ENCODE data around the gene SERHL2.
A peak's percentile ranks its signal among the peaks of the same experiment; 100 is the strongest.
"Not testable (repeated sequence)": the region's sequence is repeated elsewhere in the genome, so short reads cannot be mapped to it uniquely, and the experiment has no call there.

SERHL2 gene

GRCh38 chr22:42553475-42554361 lies at the start of gene SERHL2:
Gene SERHL2 (plus strand): TSS chr22:42553956. CDS start chr22:42554021, 65 bp downstream.
- no peaks in the 10 kb centered on the region for H3K27me3 ChIP-seq (ENCODE audit: insufficient read depth, low read length)
- H3K36me3 ChIP-seq (ENCODE audit: insufficient read depth, low read length): no peaks in the 10 kb centered on the region
- H2AFZ ChIP-seq (ENCODE audit: low read length, unreplicated experiment): peak within 1 kb of the TSS; percentile 68
- H3K79me2 ChIP-seq (ENCODE audit: control insufficient read depth, insufficient read depth, low read length, unreplicated experiment): no peaks in the 10 kb centered on the region
- peak within 1 kb of the TSS; percentile 80 for H3K4me3 ChIP-seq (ENCODE audit: low read depth, low read length)
- no peaks in the 10 kb centered on the region for H3K4me1 ChIP-seq (ENCODE audit: control insufficient read depth, insufficient read depth, low read length, unreplicated experiment)
- H3K27ac ChIP-seq (ENCODE audit: low read depth, low read length): no peak within 1 kb of the TSS

GRCh38 chr22:42508327-42508974 lies 45.3 kb upstream of the SERHL2 start:
- H3K27ac ChIP-seq (ENCODE audit: low read depth, low read length): not testable (repeated sequence)

GRCh38 chr22:42508975-42509364 lies 44.8 kb upstream of the SERHL2 start:
- H3K36me3 ChIP-seq (ENCODE audit: insufficient read depth, low read length); H3K27ac ChIP-seq (ENCODE audit: low read depth, low read length): not testable (repeated sequence)

More at GRCh38 chr22:42508327-42508974, 45.3 kb upstream of the SERHL2 start:
- not testable (repeated sequence) for H2AFZ ChIP-seq (ENCODE audit: low read length, unreplicated experiment); H3K4me1 ChIP-seq (ENCODE audit: control insufficient read depth, insufficient read depth, low read length, unreplicated experiment); H3K36me3 ChIP-seq (ENCODE audit: insufficient read depth, low read length); H3K27me3 ChIP-seq (ENCODE audit: insufficient read depth, low read length); H3K4me3 ChIP-seq (ENCODE audit: low read depth, low read length); H3K79me2 ChIP-seq (ENCODE audit: control insufficient read depth, insufficient read depth, low read length, unreplicated experiment)

GRCh38 chr22:42509548-42509947 lies 44.2 kb upstream of the SERHL2 start:
- no peak overlapping the region for H2AFZ ChIP-seq (ENCODE audit: low read length, unreplicated experiment)
- H3K27me3 ChIP-seq (ENCODE audit: insufficient read depth, low read length): no peaks in the 10 kb centered on the region

More at GRCh38 chr22:42508975-42509364, 44.8 kb upstream of the SERHL2 start:
- not testable (repeated sequence) for H3K4me1 ChIP-seq (ENCODE audit: control insufficient read depth, insufficient read depth, low read length, unreplicated experiment); H3K27me3 ChIP-seq (ENCODE audit: insufficient read depth, low read length); H2AFZ ChIP-seq (ENCODE audit: low read length, unreplicated experiment); H3K4me3 ChIP-seq (ENCODE audit: low read depth, low read length); H3K79me2 ChIP-seq (ENCODE audit: control insufficient read depth, insufficient read depth, low read length, unreplicated experiment)

DNA sequence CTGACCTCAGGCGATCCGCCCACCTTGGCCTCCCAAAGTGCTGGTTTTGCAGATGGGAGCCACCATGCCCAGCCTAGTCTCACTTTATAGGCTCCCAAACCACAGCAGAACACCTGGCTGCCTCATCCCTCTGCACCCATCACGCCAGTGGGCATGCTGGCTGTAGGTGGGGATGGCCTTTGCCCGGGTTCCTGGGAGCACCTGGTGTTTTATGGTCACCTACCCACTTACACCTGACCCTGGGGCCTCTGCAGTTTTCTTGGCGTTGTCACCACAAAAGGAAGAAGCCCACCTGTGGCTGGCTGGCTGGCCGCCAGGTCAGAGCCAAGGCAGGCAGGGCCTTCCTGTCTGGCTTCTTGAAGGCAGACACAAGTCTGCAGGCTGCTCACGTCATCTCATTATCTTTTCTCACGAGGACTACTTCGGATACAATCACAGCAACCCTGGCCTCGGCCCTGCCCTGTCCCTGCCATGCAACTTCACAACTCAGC lies 42.3 kb upstream of the SERHL2 start:
- Histone ChIP-seq H3K79me2 (ENCODE audit: control insufficient read depth, insufficient read depth, low read length, unreplicated experiment) (no peaks in the 10 kb centered on the region), H3K36me3 (ENCODE audit: insufficient read depth, low read length) (no peaks in the 10 kb centered on the region), H2AFZ (ENCODE audit: low read length, unreplicated experiment) (no peak overlapping the region), H3K4me1 (ENCODE audit: control insufficient read depth, insufficient read depth, low read length, unreplicated experiment) (no peaks in the 10 kb centered on the region), H3K27me3 (ENCODE audit: insufficient read depth, low read length) (no peaks in the 10 kb centered on the region), H3K4me3 (ENCODE audit: low read depth, low read length) (no peak overlapping the region), H3K27ac (ENCODE audit: low read depth, low read length) (no peak overlapping the region)

More at GRCh38 chr22:42509548-42509947, 44.2 kb upstream of the SERHL2 start:
- H3K79me2 ChIP-seq (ENCODE audit: control insufficient read depth, insufficient read depth, low read length, unreplicated experiment): no peaks in the 10 kb centered on the region
- no peak overlapping the region for H3K4me3 ChIP-seq (ENCODE audit: low read depth, low read length)
- no peaks in the 10 kb centered on the region for H3K4me1 ChIP-seq (ENCODE audit: control insufficient read depth, insufficient read depth, low read length, unreplicated experiment)
- H3K27ac ChIP-seq (ENCODE audit: low read depth, low read length): no peak overlapping the region
- H3K36me3 ChIP-seq (ENCODE audit: insufficient read depth, low read length): no peaks in the 10 kb centered on the region

DNA sequence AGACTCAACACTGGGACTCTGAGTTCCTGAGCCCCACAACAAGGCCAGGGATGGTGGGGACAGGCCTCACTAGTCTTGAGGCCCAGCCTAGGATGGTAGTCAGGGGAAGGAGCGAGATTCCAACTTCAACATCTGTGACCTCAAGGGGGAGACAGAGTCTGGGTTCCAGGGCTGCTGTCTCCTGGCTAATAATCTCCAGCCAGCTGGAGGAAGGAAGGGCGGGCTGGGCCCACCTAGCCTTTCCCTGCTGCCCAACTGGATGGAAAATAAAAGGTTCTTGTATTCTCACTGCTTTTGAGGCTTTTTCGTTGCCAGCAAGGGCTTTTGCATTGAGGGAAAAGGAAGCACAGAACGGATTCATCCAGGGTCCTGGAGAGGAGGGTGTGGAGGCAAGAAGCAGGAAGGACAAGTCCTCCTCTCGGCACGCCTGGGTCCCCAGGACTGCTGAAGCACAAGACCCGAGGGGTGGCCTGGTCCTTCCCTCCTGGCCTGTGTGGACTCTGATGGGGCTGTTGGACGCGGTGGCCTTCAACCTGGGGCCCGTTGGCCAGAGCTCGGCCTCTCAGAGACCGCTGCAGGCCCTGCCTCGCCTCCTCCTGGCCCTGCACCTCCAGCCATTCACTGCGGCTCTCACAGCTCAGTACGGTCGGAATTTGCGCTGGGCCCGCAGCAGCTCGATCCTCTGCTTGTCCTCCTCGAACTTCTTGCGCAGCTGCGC lies 41.3 kb upstream of the SERHL2 start:
- not testable (repeated sequence) for H3K4me1 ChIP-seq (ENCODE audit: control insufficient read depth, insufficient read depth, low read length, unreplicated experiment); H2AFZ ChIP-seq (ENCODE audit: low read length, unreplicated experiment); H3K27ac ChIP-seq (ENCODE audit: low read depth, low read length); H3K36me3 ChIP-seq (ENCODE audit: insufficient read depth, low read length); H3K79me2 ChIP-seq (ENCODE audit: control insufficient read depth, insufficient read depth, low read length, unreplicated experiment); H3K27me3 ChIP-seq (ENCODE audit: insufficient read depth, low read length); H3K4me3 ChIP-seq (ENCODE audit: low read depth, low read length)

DNA sequence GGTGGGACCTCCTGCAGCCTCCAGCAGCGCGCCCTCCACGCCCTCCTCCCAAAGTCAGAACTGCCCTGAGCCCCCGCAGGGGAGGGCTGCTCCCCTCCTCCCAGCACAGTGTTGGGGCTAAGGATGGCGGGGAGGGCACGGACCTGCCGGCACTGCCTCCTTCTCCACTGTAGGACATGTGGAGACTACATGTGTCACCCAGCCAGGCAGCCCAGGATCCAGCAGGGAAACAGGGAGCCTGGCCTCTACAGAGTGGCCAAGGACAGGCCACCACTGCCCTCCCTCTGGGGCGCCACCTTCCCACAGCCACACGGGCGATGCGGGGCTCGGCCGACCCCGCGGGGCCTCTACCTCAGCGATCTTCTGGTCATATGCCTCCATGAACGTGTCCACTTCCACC lies 39.4 kb upstream of the SERHL2 start:
- not testable (repeated sequence) for H3K36me3 ChIP-seq (ENCODE audit: insufficient read depth, low read length); H3K4me1 ChIP-seq (ENCODE audit: control insufficient read depth, insufficient read depth, low read length, unreplicated experiment); H2AFZ ChIP-seq (ENCODE audit: low read length, unreplicated experiment); H3K79me2 ChIP-seq (ENCODE audit: control insufficient read depth, insufficient read depth, low read length, unreplicated experiment); H3K27ac ChIP-seq (ENCODE audit: low read depth, low read length); H3K4me3 ChIP-seq (ENCODE audit: low read depth, low read length); H3K27me3 ChIP-seq (ENCODE audit: insufficient read depth, low read length)

- H3K27ac ChIP-seq (ENCODE audit: low read depth, low read length); H3K4me3 ChIP-seq (ENCODE audit: low read depth, low read length); H3K4me1 ChIP-seq (ENCODE audit: control insufficient read depth, insufficient read depth, low read length, unreplicated experiment): not testable (repeated sequence)
Observed at GRCh38 chr22:42515304-42515703, 38.5 kb upstream of the SERHL2 start.

GRCh38 chr22:42515896-42516295 lies 37.9 kb upstream of the SERHL2 start:
- peaks cover 9% of the 10 kb centered on the region for H3K79me2 ChIP-seq (ENCODE audit: control insufficient read depth, insufficient read depth, low read length, unreplicated experiment)
- H3K27me3 ChIP-seq (ENCODE audit: insufficient read depth, low read length): no peaks in the 10 kb centered on the region
- peaks cover 4% of the 10 kb centered on the region for H3K4me1 ChIP-seq (ENCODE audit: control insufficient read depth, insufficient read depth, low read length, unreplicated experiment)
- no peaks in the 10 kb centered on the region for H3K36me3 ChIP-seq (ENCODE audit: insufficient read depth, low read length)
- no peak overlapping the region for H3K27ac ChIP-seq (ENCODE audit: low read depth, low read length)
- no peak overlapping the region for H2AFZ ChIP-seq (ENCODE audit: low read length, unreplicated experiment)
- H3K4me3 ChIP-seq (ENCODE audit: low read depth, low read length): no peak overlapping the region

More at GRCh38 chr22:42515304-42515703, 38.5 kb upstream of the SERHL2 start:
- not testable (repeated sequence) for H3K36me3 ChIP-seq (ENCODE audit: insufficient read depth, low read length); H3K79me2 ChIP-seq (ENCODE audit: control insufficient read depth, insufficient read depth, low read length, unreplicated experiment); H2AFZ ChIP-seq (ENCODE audit: low read length, unreplicated experiment); H3K27me3 ChIP-seq (ENCODE audit: insufficient read depth, low read length)

DNA sequence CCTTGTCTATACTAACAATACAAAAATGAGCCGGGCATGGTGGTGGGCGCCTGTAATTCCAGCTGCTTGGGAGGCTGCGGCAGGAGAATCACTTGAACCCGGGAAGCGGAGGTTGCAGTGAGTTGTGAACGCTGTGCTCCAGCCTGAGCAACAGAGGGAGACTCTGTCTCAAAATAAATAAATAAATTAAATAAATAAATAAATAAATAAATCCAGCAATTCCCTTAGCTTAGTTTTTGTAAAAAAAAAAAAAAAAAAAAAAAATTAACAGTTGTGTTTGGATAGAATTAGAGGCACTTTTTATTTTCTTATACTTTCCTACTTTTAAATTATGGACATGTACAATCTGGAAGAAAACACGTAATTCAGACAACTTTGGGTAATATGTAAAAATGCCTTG lies 36.7 kb upstream of the SERHL2 start:
- not testable (repeated sequence) for H3K27ac ChIP-seq (ENCODE audit: low read depth, low read length); H3K4me3 ChIP-seq (ENCODE audit: low read depth, low read length); H3K79me2 ChIP-seq (ENCODE audit: control insufficient read depth, insufficient read depth, low read length, unreplicated experiment); H3K36me3 ChIP-seq (ENCODE audit: insufficient read depth, low read length); H3K4me1 ChIP-seq (ENCODE audit: control insufficient read depth, insufficient read depth, low read length, unreplicated experiment); H3K27me3 ChIP-seq (ENCODE audit: insufficient read depth, low read length); H2AFZ ChIP-seq (ENCODE audit: low read length, unreplicated experiment)
